ENCODE data around the gene ITGAL. TPM values are rescaled to one million over a fixed set of nuclear protein-coding genes. Genes with fewer than 3 reads are reported as not detected.

ITGAL gene
- total RNA-seq, 1 experiment from 2014 or later, result 0.57 TPM

- TF ChIP-seq, protein P1, sequence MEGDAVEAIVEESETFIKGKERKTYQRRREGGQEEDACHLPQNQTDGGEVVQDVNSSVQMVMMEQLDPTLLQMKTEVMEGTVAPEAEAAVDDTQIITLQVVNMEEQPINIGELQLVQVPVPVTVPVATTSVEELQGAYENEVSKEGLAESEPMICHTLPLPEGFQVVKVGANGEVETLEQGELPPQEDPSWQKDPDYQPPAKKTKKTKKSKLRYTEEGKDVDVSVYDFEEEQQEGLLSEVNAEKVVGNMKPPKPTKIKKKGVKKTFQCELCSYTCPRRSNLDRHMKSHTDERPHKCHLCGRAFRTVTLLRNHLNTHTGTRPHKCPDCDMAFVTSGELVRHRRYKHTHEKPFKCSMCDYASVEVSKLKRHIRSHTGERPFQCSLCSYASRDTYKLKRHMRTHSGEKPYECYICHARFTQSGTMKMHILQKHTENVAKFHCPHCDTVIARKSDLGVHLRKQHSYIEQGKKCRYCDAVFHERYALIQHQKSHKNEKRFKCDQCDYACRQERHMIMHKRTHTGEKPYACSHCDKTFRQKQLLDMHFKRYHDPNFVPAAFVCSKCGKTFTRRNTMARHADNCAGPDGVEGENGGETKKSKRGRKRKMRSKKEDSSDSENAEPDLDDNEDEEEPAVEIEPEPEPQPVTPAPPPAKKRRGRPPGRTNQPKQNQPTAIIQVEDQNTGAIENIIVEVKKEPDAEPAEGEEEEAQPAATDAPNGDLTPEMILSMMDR (IDR thresholded peaks at IDR 0.05; ENCODE audit: insufficient read depth in 1 of 2, low read depth in 1 of 2, low read length in 1 of 2, severe bottlenecking in 1 of 2, unreplicated experiment in 1 of 2), result no peak
- POLR2A ChIA-PET, result interaction anchor here (0.6 to 0.7 kb wide), 2 partner anchors 99 to 240 kb away, joined by 4 to 5 read pairs; no protein-coding TSS in a partner anchor
Measured at GRCh38 chr16:30523768-30524574, 51.4 kb downstream of the ITGAL start.

DNA sequence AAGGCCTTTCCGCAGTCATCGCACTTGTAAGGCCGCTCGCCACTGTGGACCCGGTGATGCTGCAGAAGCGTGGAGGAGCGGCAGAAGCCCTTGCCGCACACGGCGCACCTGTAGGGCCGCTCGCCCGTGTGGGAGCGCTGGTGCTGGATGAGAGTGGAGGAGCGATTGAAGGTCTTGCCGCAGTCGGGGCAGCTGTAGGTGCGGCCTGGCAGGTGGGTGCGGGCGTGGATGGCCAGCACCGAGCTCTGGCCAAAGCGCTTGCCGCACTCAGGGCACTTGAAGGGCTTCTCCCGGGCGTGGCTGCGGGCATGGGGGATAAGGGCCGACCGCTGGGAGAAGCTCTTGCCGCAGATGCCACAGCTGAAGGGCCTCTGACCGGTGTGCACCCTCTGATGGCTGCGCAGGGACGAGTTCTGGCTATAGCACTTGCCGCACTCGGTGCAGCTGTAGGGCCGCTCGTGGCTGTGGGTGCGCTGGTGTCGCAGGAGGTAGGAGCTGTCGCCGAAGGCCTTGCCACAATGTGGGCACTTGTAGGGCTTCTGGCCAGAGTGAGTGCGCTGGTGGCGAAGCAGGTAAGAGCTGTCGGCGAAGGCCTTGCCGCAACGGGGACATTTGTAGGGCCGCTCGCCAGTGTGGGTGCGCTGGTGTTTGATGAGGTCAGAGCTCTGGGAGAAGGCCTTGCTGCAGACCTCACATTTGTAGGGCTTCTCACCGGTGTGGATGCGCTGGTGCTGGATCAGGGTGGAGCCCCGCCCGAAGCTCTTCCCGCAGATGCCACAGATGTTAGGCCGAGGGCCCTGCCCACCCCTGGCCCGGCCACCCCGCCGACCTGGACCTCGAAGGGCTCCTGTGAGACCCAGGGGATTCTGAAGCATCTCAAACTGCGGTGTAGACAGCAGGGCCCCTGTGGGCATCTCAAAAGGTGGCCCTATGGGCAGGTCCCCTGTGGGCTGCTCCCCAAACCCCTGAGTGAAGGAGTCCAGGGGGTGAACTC is 52.3 kb downstream of the ITGAL start:
- DNase-seq, result no peak
- Histone ChIP-seq H3K4me1 (peaks cover 30% of the 10 kb centered on the region), H3K4me3 (ENCODE audit: low read depth, low read length) (no peak overlapping the region), H3K36me3 (ENCODE audit: control insufficient read depth, insufficient read depth, low read length) (no peaks in the 10 kb centered on the region; the same call in 1 of the 2 replicates), H3K9me3 (no peaks in the 10 kb centered on the region), H3K27me3 (replicated peaks; ENCODE audit: control insufficient read depth, insufficient read depth, low read length) (no peaks in the 10 kb centered on the region)
- POLR2A ChIA-PET, result interaction anchor here (0.6 to 0.7 kb wide), 3 partner anchors 33 to 239 kb away, joined by 4 to 5 read pairs (median 4); no protein-coding TSS in a partner anchor
- CTCF ChIA-PET, result interaction anchor here (0.8 to 1.6 kb wide), 2 partner anchors 95 to 107 kb away, joined by 3 to 6 read pairs; partner anchors contain the start of gene DCTPP1
- Mint-ChIP-seq H3K36me3 (ENCODE audit: insufficient read depth, unreplicated experiment) (peaks cover 23% of the 10 kb centered on the region), H3K27me3 (ENCODE audit: insufficient read depth, unreplicated experiment) (no peaks in the 10 kb centered on the region), H3K9me3 (ENCODE audit: unreplicated experiment) (no peaks in the 10 kb centered on the region), H3K4me3 (ENCODE audit: unreplicated experiment) (peak overlapping the region; percentile 41), H3K27ac (ENCODE audit: unreplicated experiment) (no peak overlapping the region), H3K4me1 (ENCODE audit: low read depth, unreplicated experiment) (peaks cover 14% of the 10 kb centered on the region)
- TF ChIP-seq, protein P1 (IDR thresholded peaks at IDR 0.05; ENCODE audit: insufficient read depth in 1 of 2, low read depth in 1 of 2, low read length in 1 of 2, severe bottlenecking in 1 of 2, unreplicated experiment in 1 of 2), result no peak
- intact Hi-C loops (cut with micrococcal nuclease; ENCODE audit: unreplicated experiment), result loop anchor here (5.0 to 10.0 kb wide), 2 partner anchors 130 to 172 kb away; partner anchors contain the start of genes FBRS, PRR14 and SRCAP
- no TSS peak for BruUV-seq (replicated peaks)

More at GRCh38 chr16:30523768-30524574, 51.4 kb downstream of the ITGAL start:
- Histone ChIP-seq H3K4me1 (peaks cover 27% of the 10 kb centered on the region), H3K27me3 (replicated peaks; ENCODE audit: control insufficient read depth, insufficient read depth, low read length) (no peaks in the 10 kb centered on the region), H3K4me3 (ENCODE audit: low read depth, low read length) (no peak overlapping the region), H3K36me3 (ENCODE audit: control insufficient read depth, insufficient read depth, low read length) (no peaks in the 10 kb centered on the region; the same call in 1 of the 2 replicates), H3K9me3 (no peaks in the 10 kb centered on the region)
- BruUV-seq (replicated peaks), result no TSS peak
- Mint-ChIP-seq H3K27me3 (ENCODE audit: insufficient read depth, unreplicated experiment) (no peaks in the 10 kb centered on the region), H3K4me3 (ENCODE audit: unreplicated experiment) (no peak overlapping the region), H3K9me3 (ENCODE audit: unreplicated experiment) (no peaks in the 10 kb centered on the region), H3K4me1 (ENCODE audit: low read depth, unreplicated experiment) (peaks cover 14% of the 10 kb centered on the region), H3K36me3 (ENCODE audit: insufficient read depth, unreplicated experiment) (peaks cover 23% of the 10 kb centered on the region), H3K27ac (ENCODE audit: unreplicated experiment) (no peak overlapping the region)
- intact Hi-C loops (cut with micrococcal nuclease; ENCODE audit: unreplicated experiment), result loop anchor here (10.0 kb wide), 1 partner anchor 131 kb away; the partner anchor contains the start of genes FBRS and PRR14
- CTCF ChIA-PET, result interaction anchor here (0.8 to 1.6 kb wide), 2 partner anchors 94 to 106 kb away, joined by 3 to 6 read pairs; partner anchors contain the start of gene DCTPP1
- DNase-seq, result no peak
